Mesenchymal stem cell (in vitro differentiated cells and primary cell): ENCODE data around the gene PSMD13.

Experiments used
- DNase-seq: peaks from one replicate; pipeline ENCODE4 v3.0.0-alpha.2; 2013
- H2AFZ ChIP-seq: one replicate; pipeline ENCODE4 v1.6.1; 2013; ENCODE audit warnings: low read depth, mild to moderate bottlenecking, control low read depth, inconsistent platforms, low read length, moderate library complexity
- H2AK5ac ChIP-seq: 2 replicates; pipeline ENCODE4 v1.6.1; 2013; ENCODE audit warnings: low read length, moderate library complexity, mild to moderate bottlenecking, inconsistent platforms; ENCODE audit not compliant: severe bottlenecking
- H2BK120ac ChIP-seq: one replicate; pipeline ENCODE4 v1.6.1; 2013; ENCODE audit warnings: low read depth, mild to moderate bottlenecking, inconsistent platforms, low read length, moderate library complexity
- H2BK12ac ChIP-seq, 2 experiments: one replicate each; pipeline ENCODE4 v1.6.1; 2013; ENCODE audit warnings: inconsistent platforms in 2 of 2, low read length in 2 of 2, mild to moderate bottlenecking in 2 of 2, moderate library complexity in 2 of 2, control low read depth in 1 of 2
- H2BK15ac ChIP-seq: one replicate; pipeline ENCODE4 v1.6.1; 2013; ENCODE audit warnings: mild to moderate bottlenecking, low read depth, inconsistent platforms; ENCODE audit not compliant: poor library complexity, severe bottlenecking
- H2BK5ac ChIP-seq: 2 replicates; pipeline ENCODE4 v1.6.1; 2013; ENCODE audit warnings: low read depth, mild to moderate bottlenecking, low read length, control low read depth, inconsistent platforms; ENCODE audit not compliant: poor library complexity, severe bottlenecking
- H3K14ac ChIP-seq, 2 experiments: one replicate each; pipeline ENCODE4 v1.6.1; 2013; ENCODE audit warnings: inconsistent platforms in 2 of 2, low read length in 2 of 2, control low read depth in 1 of 2, mild to moderate bottlenecking in 1 of 2, moderate library complexity in 1 of 2
- H3K18ac ChIP-seq, 2 experiments: one replicate each; pipeline ENCODE4 v1.6.1; 2013; ENCODE audit warnings: inconsistent platforms in 2 of 2, low read length in 2 of 2, control low read depth in 1 of 2, low read depth in 1 of 2, mild to moderate bottlenecking in 1 of 2
- H3K23ac ChIP-seq, 2 experiments: one replicate each; pipeline ENCODE4 v1.6.1; 2013; ENCODE audit warnings: inconsistent platforms in 2 of 2, low read length in 2 of 2, mild to moderate bottlenecking in 2 of 2, moderate library complexity in 2 of 2, control low read depth in 1 of 2
- H3K27ac ChIP-seq: 2 replicates; pipeline ENCODE4 v1.5.1; 2013; ENCODE audit warnings: mild to moderate bottlenecking, moderate library complexity, low read length, control low read depth, inconsistent platforms; ENCODE audit not compliant: poor library complexity, severe bottlenecking
- H3K27me3 ChIP-seq, 2 experiments: 2 replicates each; pipeline versions ENCODE4 v1.6.1 to v1.7.0; 2013; ENCODE audit warnings: low read length in 2 of 2, mild to moderate bottlenecking in 2 of 2, moderate library complexity in 2 of 2, control low read depth in 1 of 2, inconsistent platforms in 1 of 2; ENCODE audit not compliant: control insufficient read depth in 1 of 2, insufficient read depth in 1 of 2
- H3K36me3 ChIP-seq, 2 experiments: 2 replicates each; pipeline versions ENCODE4 v1.6.1 to v1.7.0; 2013; ENCODE audit warnings: low read length in 2 of 2, control low read depth in 1 of 2, inconsistent platforms in 1 of 2, low read depth in 1 of 2, mild to moderate bottlenecking in 1 of 2; ENCODE audit not compliant: insufficient read depth in 2 of 2, control insufficient read depth in 1 of 2
- H3K4ac ChIP-seq, 2 experiments: one replicate each; pipeline ENCODE4 v1.6.1; 2013; ENCODE audit warnings: inconsistent platforms in 2 of 2, low read length in 2 of 2, mild to moderate bottlenecking in 2 of 2, moderate library complexity in 2 of 2, control low read depth in 1 of 2, low read depth in 1 of 2
- H3K4me1 ChIP-seq: 2 replicates; pipeline ENCODE4 v1.6.1; 2013; ENCODE audit warnings: low read depth, low read length, control low read depth; ENCODE audit not compliant: control insufficient read depth, insufficient read depth
- H3K4me2 ChIP-seq: 2 replicates; pipeline ENCODE4 v1.6.1; 2013; ENCODE audit warnings: low read length, mild to moderate bottlenecking, inconsistent platforms; ENCODE audit not compliant: poor library complexity, severe bottlenecking
- H3K4me3 ChIP-seq, 2 experiments: 2 replicates each; pipeline versions ENCODE4 v1.5.1 to v1.7.0; 2013; ENCODE audit warnings: low read length in 2 of 2, mild to moderate bottlenecking in 2 of 2, control low read depth in 1 of 2, low read depth in 1 of 2; ENCODE audit not compliant: insufficient read depth in 1 of 2
- H3K79me1 ChIP-seq: replicated peaks from 2 replicates; pipeline ENCODE4 v1.6.1; 2013; ENCODE audit warnings: mild to moderate bottlenecking, control low read depth, low read length, inconsistent platforms; ENCODE audit not compliant: poor library complexity, severe bottlenecking
- H3K9ac ChIP-seq: 2 replicates; pipeline ENCODE4 v1.7.0; 2013; ENCODE audit warnings: mild to moderate bottlenecking, low read length, moderate library complexity
- H3K9me3 ChIP-seq: 2 replicates; pipeline ENCODE4 v1.7.0; 2013; ENCODE audit warnings: mild to moderate bottlenecking, low read length; ENCODE audit not compliant: control insufficient read depth
- H4K8ac ChIP-seq: one replicate; pipeline ENCODE4 v1.6.1; 2013; ENCODE audit warnings: inconsistent platforms, mild to moderate bottlenecking, low read length, moderate library complexity
- H4K91ac ChIP-seq: one replicate; pipeline ENCODE4 v1.6.1; 2013; ENCODE audit warnings: mild to moderate bottlenecking, low read length, inconsistent platforms
- WGBS: methylation state at CpG from one replicate; pipeline ENCODE4 v1.1.7; 2013; ENCODE audit warnings: mixed read lengths; 5-methylcytosine and 5-hydroxymethylcytosine counted together

PSMD13 gene

DNA sequence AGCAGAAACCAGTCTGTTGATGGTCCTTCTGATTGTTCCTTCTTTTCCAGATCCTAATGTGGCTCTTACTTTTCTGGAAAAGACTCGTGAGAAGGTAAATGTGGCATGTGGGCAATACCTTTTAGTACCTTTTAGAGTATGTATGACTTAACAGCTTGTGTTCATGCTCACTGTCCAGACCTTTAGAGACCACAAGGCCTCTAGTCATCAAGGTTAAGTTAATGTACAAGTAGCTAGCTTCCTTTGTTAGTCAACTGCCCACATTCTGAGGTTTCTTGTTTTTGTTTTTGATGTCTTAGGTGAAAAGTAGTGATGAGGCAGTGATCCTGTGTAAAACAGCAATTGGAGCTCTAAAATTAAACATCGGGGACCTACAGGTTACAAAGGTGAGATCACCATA, 7.6 kb downstream of the PSMD13 start:
- no peak for DNase-seq

DNA sequence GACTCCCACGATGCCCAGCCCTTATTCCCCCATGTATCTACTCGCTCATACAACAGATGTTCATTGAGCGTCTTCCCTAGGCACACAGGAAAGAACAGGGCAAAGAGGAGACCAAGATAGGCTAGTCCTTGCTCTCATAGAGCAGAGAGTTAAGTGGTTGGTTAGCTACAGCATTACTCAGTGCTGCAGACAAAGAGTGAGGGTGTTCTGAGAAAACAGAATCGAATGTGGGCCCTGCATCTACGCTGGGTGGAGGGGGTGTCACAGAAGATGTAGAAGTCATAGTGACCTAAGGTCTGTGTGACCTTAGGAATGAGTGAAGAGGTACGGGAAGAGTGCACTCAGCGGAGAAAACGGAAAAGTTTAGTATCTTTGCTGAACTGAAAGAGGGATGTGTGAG, 12.3 kb downstream of the PSMD13 start:
- DNase-seq, result no peak
- H4K8ac ChIP-seq, result no peak overlapping the region
- H3K36me3 ChIP-seq, result peaks cover 66 to 97% of the 10 kb centered on the region in 2 experiments
- H3K18ac ChIP-seq, result no peak overlapping the region
- 85% methylated on average over 8 of the region's 8 CpGs for WGBS
- H2AFZ ChIP-seq, result no peak overlapping the region
- no peak overlapping the region for H3K23ac ChIP-seq
- no peak overlapping the region for H3K4me2 ChIP-seq
- H3K9me3 ChIP-seq, result no peaks in the 10 kb centered on the region
- H2BK120ac ChIP-seq, result no peak overlapping the region
- no peak overlapping the region for H2BK5ac ChIP-seq
- H3K9ac ChIP-seq, result no peak overlapping the region
- H3K14ac ChIP-seq, result no peak overlapping the region
- no peak overlapping the region for H2BK15ac ChIP-seq
- peaks cover 19% of the 10 kb centered on the region for H3K79me1 ChIP-seq
- H3K27ac ChIP-seq, result no peak overlapping the region
- H4K91ac ChIP-seq, result no peak overlapping the region
- H3K4me3 ChIP-seq, result no peak overlapping the region
- H3K27me3 ChIP-seq, result no peaks in the 10 kb centered on the region
- H3K4ac ChIP-seq, result no peak overlapping the region
- no peak overlapping the region for H2AK5ac ChIP-seq
- H3K4me1 ChIP-seq, result no peaks in the 10 kb centered on the region
- H2BK12ac ChIP-seq, result no peak overlapping the region

More for the DNA sequence above, 7.6 kb downstream of the PSMD13 start:
- no peak overlapping the region for H2AFZ ChIP-seq
- H3K79me1 ChIP-seq, result peaks cover 27% of the 10 kb centered on the region
- no peak overlapping the region for H2BK15ac ChIP-seq
- no peak overlapping the region for H2BK12ac ChIP-seq
- peaks cover 46 to 95% of the 10 kb centered on the region in 2 experiments for H3K36me3 ChIP-seq
- H2BK5ac ChIP-seq, result no peak overlapping the region
- no peaks in the 10 kb centered on the region for H3K4me1 ChIP-seq
- no peak overlapping the region for H2AK5ac ChIP-seq
- H3K4me2 ChIP-seq, result no peak overlapping the region
- no peak overlapping the region for H4K91ac ChIP-seq
- WGBS, result 100% methylated on average over 1 of the region's 2 CpGs
- H3K27me3 ChIP-seq, result no peaks in the 10 kb centered on the region
- H4K8ac ChIP-seq, result no peak overlapping the region
- no peak overlapping the region for H3K4ac ChIP-seq
- H2BK120ac ChIP-seq, result no peak overlapping the region
- no peak overlapping the region for H3K4me3 ChIP-seq
- H3K23ac ChIP-seq, result no peak overlapping the region
- no peak overlapping the region for H3K18ac ChIP-seq
- no peak overlapping the region for H3K14ac ChIP-seq
- no peak overlapping the region for H3K9ac ChIP-seq
- H3K27ac ChIP-seq, result no peak overlapping the region
- no peaks in the 10 kb centered on the region for H3K9me3 ChIP-seq

DNA sequence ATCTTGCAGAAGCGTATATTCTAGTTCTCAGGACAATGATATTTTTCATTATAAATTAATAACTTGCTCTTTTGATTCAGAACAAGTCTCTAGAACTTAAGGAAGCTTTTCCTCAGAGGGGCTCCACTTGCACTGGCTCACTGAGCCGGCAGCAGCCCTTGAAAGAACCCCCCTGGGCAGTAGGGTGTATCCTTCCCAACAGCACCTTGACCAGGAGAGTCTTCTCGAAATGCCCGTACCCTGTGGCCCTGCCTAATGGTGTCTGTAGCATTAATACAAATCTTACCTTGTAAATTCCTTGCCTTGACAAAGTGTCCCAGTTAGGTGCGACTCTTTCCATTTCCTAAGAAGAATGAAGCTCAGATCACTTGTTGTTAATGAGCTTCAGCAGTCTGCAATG, 13.5 kb downstream of the PSMD13 start:
- H3K36me3 ChIP-seq, result peaks cover 60 to 85% of the 10 kb centered on the region in 2 experiments
- H3K18ac ChIP-seq, result no peak overlapping the region
- no peak overlapping the region for H2BK120ac ChIP-seq
- no peak overlapping the region for H2BK12ac ChIP-seq
- DNase-seq, result no peak
- no peak overlapping the region for H3K4me2 ChIP-seq
- no peaks in the 10 kb centered on the region for H3K4me1 ChIP-seq
- H2BK5ac ChIP-seq, result no peak overlapping the region
- peaks cover 15% of the 10 kb centered on the region for H3K79me1 ChIP-seq
- H3K27ac ChIP-seq, result no peak overlapping the region
- no peak overlapping the region for H4K91ac ChIP-seq
- no peak overlapping the region for H3K4me3 ChIP-seq
- H2AK5ac ChIP-seq, result no peak overlapping the region
- H3K9me3 ChIP-seq, result no peaks in the 10 kb centered on the region
- WGBS, result 93% methylated on average over 4 of the region's 5 CpGs
- no peak overlapping the region for H3K9ac ChIP-seq
- H3K27me3 ChIP-seq, result no peaks in the 10 kb centered on the region
- no peak overlapping the region for H3K4ac ChIP-seq
- H2AFZ ChIP-seq, result no peak overlapping the region
- H4K8ac ChIP-seq, result no peak overlapping the region
- no peak overlapping the region for H2BK15ac ChIP-seq
- H3K14ac ChIP-seq, result no peak overlapping the region
- no peak overlapping the region for H3K23ac ChIP-seq

DNA sequence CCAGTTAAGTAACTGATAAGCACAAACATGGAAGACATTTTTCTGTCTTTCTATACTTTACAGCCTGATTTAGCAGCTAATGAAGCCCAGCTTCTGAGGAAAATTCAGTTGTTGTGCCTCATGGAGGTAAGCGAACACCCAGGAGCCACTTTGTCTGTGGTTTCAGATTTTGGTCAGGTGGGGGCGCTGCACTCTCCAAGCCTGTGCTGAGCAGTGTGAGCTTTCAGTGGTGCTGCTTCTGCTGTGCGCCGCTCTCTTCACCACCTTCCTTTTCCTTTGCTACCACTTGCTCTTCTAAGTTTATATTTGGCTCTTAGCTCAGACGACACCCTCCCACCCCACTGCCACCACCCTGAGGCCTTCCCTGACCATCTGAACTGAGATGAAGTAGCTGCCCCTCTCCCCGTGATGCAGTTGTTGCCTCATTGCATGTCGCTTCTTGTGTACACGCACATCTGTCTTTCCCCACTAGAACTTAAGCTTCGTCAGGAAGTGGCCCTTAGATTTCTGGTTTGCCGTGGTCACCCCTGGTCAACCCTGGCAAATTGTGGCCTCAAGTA, 14.0 kb downstream of the PSMD13 start:
- no peaks in the 10 kb centered on the region for H3K4me1 ChIP-seq
- no peak overlapping the region for H3K27ac ChIP-seq
- H3K14ac ChIP-seq, result no peak overlapping the region
- no peak overlapping the region for H2AFZ ChIP-seq
- H3K4ac ChIP-seq, result no peak overlapping the region
- no peak overlapping the region for H2BK5ac ChIP-seq
- peaks cover 13% of the 10 kb centered on the region for H3K79me1 ChIP-seq
- peaks cover 56 to 80% of the 10 kb centered on the region in 2 experiments for H3K36me3 ChIP-seq
- no peak overlapping the region for H3K18ac ChIP-seq
- no peak overlapping the region for H4K91ac ChIP-seq
- no peaks in the 10 kb centered on the region for H3K27me3 ChIP-seq
- no peaks in the 10 kb centered on the region for H3K9me3 ChIP-seq
- no peak overlapping the region for H2BK120ac ChIP-seq
- WGBS, result 79% methylated on average over 10 of the region's 10 CpGs
- no peak overlapping the region for H3K4me3 ChIP-seq
- no peak overlapping the region for H3K4me2 ChIP-seq
- no peak overlapping the region for H3K23ac ChIP-seq
- H2BK12ac ChIP-seq, result peak overlapping the region in 1 of 2 experiments; percentile 85
- no peak overlapping the region for H3K9ac ChIP-seq
- no peak overlapping the region for H4K8ac ChIP-seq
- H2BK15ac ChIP-seq, result no peak overlapping the region
- no peak overlapping the region for H2AK5ac ChIP-seq
- DNase-seq, result peak; percentile 68
